ENCODE measurements around the gene PDCD2. TPM values are rescaled to one million over a fixed set of nuclear protein-coding genes. Genes with fewer than 3 reads are reported as not detected.

PDCD2 gene
- total RNA-seq, 1 experiment from 2014 or later, result 121 TPM

DNA sequence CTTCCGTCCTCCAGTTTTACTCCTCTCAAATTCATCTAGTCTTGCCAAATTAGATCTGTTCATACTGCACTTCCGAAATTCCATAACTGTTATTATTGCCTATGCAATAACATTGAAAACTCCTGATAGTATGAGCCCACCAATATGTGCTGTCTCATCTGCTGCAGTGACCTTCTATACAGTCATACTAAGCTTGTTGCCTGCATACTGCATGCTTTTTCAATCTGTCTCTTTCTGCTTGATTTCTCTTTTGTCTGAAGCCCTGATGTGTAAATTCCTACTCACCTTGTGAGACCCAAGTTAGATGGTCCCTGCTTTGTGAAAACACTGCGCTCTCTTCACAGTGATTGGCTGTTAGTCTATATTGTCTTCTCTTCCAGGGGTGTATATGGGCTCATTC lies 29.1 kb downstream of the PDCD2 start:
- Histone ChIP-seq H3K36me3 (ENCODE audit: control insufficient read depth, insufficient read depth, low read length) (peaks cover 4% of the 10 kb centered on the region; the same call in 1 of the 2 replicates), H3K27me3 (ENCODE audit: control insufficient read depth, insufficient read depth, low read length) (no peaks in the 10 kb centered on the region), H3K27ac (ENCODE audit: low read length) (peak overlapping the region; percentile 94), H3K4me3 (ENCODE audit: low read depth in 2 of 2, low read length in 2 of 2) (peak overlapping the region; percentile 84 to 99), H3K4me1 (ENCODE audit: control insufficient read depth, insufficient read depth, low read length) (peaks cover 27% of the 10 kb centered on the region), H3K9me3 (ENCODE audit: control insufficient read depth, insufficient read depth, low read depth, low read length) (no peaks in the 10 kb centered on the region)
- CTCF ChIA-PET, result no interaction called here
- intact Hi-C loops (cut with micrococcal nuclease; ENCODE audit: unreplicated experiment) (no loop called here), in situ Hi-C loops (cut with HindIII; ENCODE audit: low pct_unique_long_range_greater_than_20kb, low sequenced_read_pairs) (no loop called here)
- TF ChIP-seq SIN3A (IDR thresholded peaks at IDR 0.05; ENCODE audit: borderline replicate concordance, insufficient read depth, low read depth, low read length) (no peak), POLR2AphosphoS5 (IDR thresholded peaks at IDR 0.05; ENCODE audit: low read depth, low read length) (no peak), TCF7L2 (IDR thresholded peaks at IDR 0.05; ENCODE audit: low read depth, low read length) (no peak)
- TF ChIP-seq, protein P1, sequence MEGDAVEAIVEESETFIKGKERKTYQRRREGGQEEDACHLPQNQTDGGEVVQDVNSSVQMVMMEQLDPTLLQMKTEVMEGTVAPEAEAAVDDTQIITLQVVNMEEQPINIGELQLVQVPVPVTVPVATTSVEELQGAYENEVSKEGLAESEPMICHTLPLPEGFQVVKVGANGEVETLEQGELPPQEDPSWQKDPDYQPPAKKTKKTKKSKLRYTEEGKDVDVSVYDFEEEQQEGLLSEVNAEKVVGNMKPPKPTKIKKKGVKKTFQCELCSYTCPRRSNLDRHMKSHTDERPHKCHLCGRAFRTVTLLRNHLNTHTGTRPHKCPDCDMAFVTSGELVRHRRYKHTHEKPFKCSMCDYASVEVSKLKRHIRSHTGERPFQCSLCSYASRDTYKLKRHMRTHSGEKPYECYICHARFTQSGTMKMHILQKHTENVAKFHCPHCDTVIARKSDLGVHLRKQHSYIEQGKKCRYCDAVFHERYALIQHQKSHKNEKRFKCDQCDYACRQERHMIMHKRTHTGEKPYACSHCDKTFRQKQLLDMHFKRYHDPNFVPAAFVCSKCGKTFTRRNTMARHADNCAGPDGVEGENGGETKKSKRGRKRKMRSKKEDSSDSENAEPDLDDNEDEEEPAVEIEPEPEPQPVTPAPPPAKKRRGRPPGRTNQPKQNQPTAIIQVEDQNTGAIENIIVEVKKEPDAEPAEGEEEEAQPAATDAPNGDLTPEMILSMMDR (IDR thresholded peaks at IDR 0.05), result no peak
- TF ChIP-seq, protein P2, sequence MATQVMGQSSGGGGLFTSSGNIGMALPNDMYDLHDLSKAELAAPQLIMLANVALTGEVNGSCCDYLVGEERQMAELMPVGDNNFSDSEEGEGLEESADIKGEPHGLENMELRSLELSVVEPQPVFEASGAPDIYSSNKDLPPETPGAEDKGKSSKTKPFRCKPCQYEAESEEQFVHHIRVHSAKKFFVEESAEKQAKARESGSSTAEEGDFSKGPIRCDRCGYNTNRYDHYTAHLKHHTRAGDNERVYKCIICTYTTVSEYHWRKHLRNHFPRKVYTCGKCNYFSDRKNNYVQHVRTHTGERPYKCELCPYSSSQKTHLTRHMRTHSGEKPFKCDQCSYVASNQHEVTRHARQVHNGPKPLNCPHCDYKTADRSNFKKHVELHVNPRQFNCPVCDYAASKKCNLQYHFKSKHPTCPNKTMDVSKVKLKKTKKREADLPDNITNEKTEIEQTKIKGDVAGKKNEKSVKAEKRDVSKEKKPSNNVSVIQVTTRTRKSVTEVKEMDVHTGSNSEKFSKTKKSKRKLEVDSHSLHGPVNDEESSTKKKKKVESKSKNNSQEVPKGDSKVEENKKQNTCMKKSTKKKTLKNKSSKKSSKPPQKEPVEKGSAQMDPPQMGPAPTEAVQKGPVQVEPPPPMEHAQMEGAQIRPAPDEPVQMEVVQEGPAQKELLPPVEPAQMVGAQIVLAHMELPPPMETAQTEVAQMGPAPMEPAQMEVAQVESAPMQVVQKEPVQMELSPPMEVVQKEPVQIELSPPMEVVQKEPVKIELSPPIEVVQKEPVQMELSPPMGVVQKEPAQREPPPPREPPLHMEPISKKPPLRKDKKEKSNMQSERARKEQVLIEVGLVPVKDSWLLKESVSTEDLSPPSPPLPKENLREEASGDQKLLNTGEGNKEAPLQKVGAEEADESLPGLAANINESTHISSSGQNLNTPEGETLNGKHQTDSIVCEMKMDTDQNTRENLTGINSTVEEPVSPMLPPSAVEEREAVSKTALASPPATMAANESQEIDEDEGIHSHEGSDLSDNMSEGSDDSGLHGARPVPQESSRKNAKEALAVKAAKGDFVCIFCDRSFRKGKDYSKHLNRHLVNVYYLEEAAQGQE (IDR thresholded peaks at IDR 0.05; ENCODE audit: insufficient read depth in 1 of 2, low read depth in 2 of 2, low read length in 1 of 2), result no peak
- ATAC-seq (no peak), DNase-seq (ENCODE audit: low read depth, low spot score) (no peak)
- POLR2A ChIA-PET, result no interaction called here
- BruUV-seq (replicated peaks), result no TSS peak

GRCh38 chr6:170554796-170555137 lies 29.7 kb downstream of the PDCD2 start:
- intact Hi-C loops (cut with micrococcal nuclease; ENCODE audit: unreplicated experiment) (no loop called here), in situ Hi-C loops (cut with HindIII; ENCODE audit: low pct_unique_long_range_greater_than_20kb, low sequenced_read_pairs) (no loop called here)
- no peaks in the 10 kb centered on the region for H3K27me3 ChIP-seq (ENCODE audit: control insufficient read depth, insufficient read depth, low read length)
- H3K4me1 ChIP-seq (ENCODE audit: control insufficient read depth, insufficient read depth, low read length), result peaks cover 30% of the 10 kb centered on the region
- no peak for DNase-seq (ENCODE audit: low read depth, low spot score)
- H3K36me3 ChIP-seq (ENCODE audit: control insufficient read depth, insufficient read depth, low read length), result peaks cover 6% of the 10 kb centered on the region
- ChIA-PET CTCF (no interaction called here), POLR2A (interaction anchor here (0.9 kb wide), 1 partner anchor 787 kb away, joined by 4 read pairs; no protein-coding TSS in a partner anchor)
- peak overlapping the region; percentile 94 for H3K27ac ChIP-seq (ENCODE audit: low read length)
- TF ChIP-seq, protein P2 (IDR thresholded peaks at IDR 0.05; ENCODE audit: insufficient read depth in 1 of 2, low read depth in 2 of 2, low read length in 1 of 2), result no peak
- TF ChIP-seq SIN3A (IDR thresholded peaks at IDR 0.05; ENCODE audit: borderline replicate concordance, insufficient read depth, low read depth, low read length), result no peak
- TF ChIP-seq TCF7L2 (IDR thresholded peaks at IDR 0.05; ENCODE audit: low read depth, low read length), result no peak
- TF ChIP-seq, protein P1 (IDR thresholded peaks at IDR 0.05), result no peak
- TF ChIP-seq POLR2AphosphoS5 (IDR thresholded peaks at IDR 0.05; ENCODE audit: low read depth, low read length), result no peak
- no peak for ATAC-seq
- TSS peak; percentile 78 for BruUV-seq (replicated peaks)
- peak overlapping the region; percentile 84 to 99 for H3K4me3 ChIP-seq (ENCODE audit: low read depth in 2 of 2, low read length in 2 of 2)
- H3K9me3 ChIP-seq (ENCODE audit: control insufficient read depth, insufficient read depth, low read depth, low read length), result no peaks in the 10 kb centered on the region

Measured in Panc1 (cell line).